ENCODE data around the gene MRPS2. TPM values are rescaled to one million over a fixed set of nuclear protein-coding genes. Genes with fewer than 3 reads are reported as not detected.
"Not testable (repeated sequence)": the region's sequence is repeated elsewhere in the genome, so short reads cannot be mapped to it uniquely, and the experiment has no call there.

The MRPS2 gene
- total and polyA plus RNA-seq, 2 experiments from 2014 or later = 83.2 to 116 TPM

GRCh38 chr9:135545646-135546176 is 45.2 kb downstream of the MRPS2 start, which contains the start of gene OBP2A:
TSS of gene OBP2A (plus strand) at chr9:135546126. CDS start at chr9:135546181, 55 bp downstream.
- H3K36me3 Mint-ChIP-seq (ENCODE audit: low read depth); H3K4me3 Mint-ChIP-seq; H4K20me1 ChIP-seq (replicated peaks; ENCODE audit: insufficient read depth); H3K27me3 ChIP-seq (ENCODE audit: insufficient read depth); H3K4me3 ChIP-seq; H3F3A ChIP-seq (replicated peaks; ENCODE audit: low read depth); H2AFZ ChIP-seq; DNase-seq (ENCODE audit: low spot score); H3K4me1 Mint-ChIP-seq; H3K36me3 ChIP-seq (ENCODE audit: insufficient read depth); H3K9me2 ChIP-seq (ENCODE audit: insufficient read depth); H3K9me3 Mint-ChIP-seq; ATAC-seq; H3K27ac ChIP-seq (ENCODE audit: low read depth); H3K4me1 ChIP-seq (ENCODE audit: insufficient read depth); H3K27ac Mint-ChIP-seq; H3K79me2 ChIP-seq (replicated peaks; ENCODE audit: insufficient read depth); H3K4me2 ChIP-seq: not testable (repeated sequence)
- H3K27me3 Mint-ChIP-seq (ENCODE audit: insufficient read depth, low read depth, poor library complexity) = peaks cover 10% of the 10 kb centered on the region

- DNase-seq (ENCODE audit: low spot score); H3K4me1 Mint-ChIP-seq; H3K9me2 ChIP-seq (ENCODE audit: insufficient read depth); H2AFZ ChIP-seq; H3K36me3 ChIP-seq (ENCODE audit: insufficient read depth); H3K4me3 Mint-ChIP-seq; H3K9me3 Mint-ChIP-seq; H3K27me3 ChIP-seq (ENCODE audit: insufficient read depth); ATAC-seq; H3K4me2 ChIP-seq; H3K36me3 Mint-ChIP-seq (ENCODE audit: low read depth); H3K79me2 ChIP-seq (replicated peaks; ENCODE audit: insufficient read depth); H3F3A ChIP-seq (replicated peaks; ENCODE audit: low read depth); H3K27ac Mint-ChIP-seq; H4K20me1 ChIP-seq (replicated peaks; ENCODE audit: insufficient read depth); H3K4me1 ChIP-seq (ENCODE audit: insufficient read depth); H3K27ac ChIP-seq (ENCODE audit: low read depth); H3K4me3 ChIP-seq: not testable (repeated sequence)
- peaks cover 10% of the 10 kb centered on the region for H3K27me3 Mint-ChIP-seq (ENCODE audit: insufficient read depth, low read depth, poor library complexity)
These were observed 46.5 kb downstream of the MRPS2 start for GRCh38 chr9:135546792-135547617.

- H3K36me3 Mint-ChIP-seq (ENCODE audit: low read depth) = no peaks in the 10 kb centered on the region
- H4K20me1 ChIP-seq (replicated peaks; ENCODE audit: insufficient read depth) = no peaks in the 10 kb centered on the region
- H3K79me2 ChIP-seq (replicated peaks; ENCODE audit: insufficient read depth) = no peaks in the 10 kb centered on the region
- no peak overlapping the region for H3K4me2 ChIP-seq
- H3K4me3 Mint-ChIP-seq = no peak overlapping the region
- H3F3A ChIP-seq (replicated peaks; ENCODE audit: low read depth) = no peaks in the 10 kb centered on the region
- H3K27me3 Mint-ChIP-seq (ENCODE audit: insufficient read depth, low read depth, poor library complexity) = peaks cover 10% of the 10 kb centered on the region
- H3K27ac Mint-ChIP-seq = no peak overlapping the region
- no peaks in the 10 kb centered on the region for H3K9me3 Mint-ChIP-seq
- no peaks in the 10 kb centered on the region for H3K36me3 ChIP-seq (ENCODE audit: insufficient read depth)
- H2AFZ ChIP-seq = no peak overlapping the region
- no peaks in the 10 kb centered on the region for H3K27me3 ChIP-seq (ENCODE audit: insufficient read depth)
- no peak overlapping the region for H3K4me3 ChIP-seq
- H3K4me1 ChIP-seq (ENCODE audit: insufficient read depth) = no peaks in the 10 kb centered on the region
- H3K4me1 Mint-ChIP-seq = no peaks in the 10 kb centered on the region
- no peak overlapping the region for H3K27ac ChIP-seq (ENCODE audit: low read depth)
- no peak for DNase-seq (ENCODE audit: low spot score)
- no peaks in the 10 kb centered on the region for H3K9me2 ChIP-seq (ENCODE audit: insufficient read depth)
- ATAC-seq = no peak
- no peak for TF ChIP-seq NANOG (IDR thresholded peaks at IDR 0.05; ENCODE audit: borderline replicate concordance)
- no peak for TF ChIP-seq ETS1 (IDR thresholded peaks at IDR 0.05)
- TF ChIP-seq CREB1 (CRISPR knock-in tag; IDR thresholded peaks at IDR 0.05; ENCODE audit: low read depth) = no peak
- TF ChIP-seq ZNF331 (CRISPR knock-in tag; IDR thresholded peaks at IDR 0.05; ENCODE audit: low read depth) = no peak
- no peak for TF ChIP-seq EZH2phosphoT487 (IDR thresholded peaks at IDR 0.05; ENCODE audit: unreplicated experiment)
- no peak for TF ChIP-seq CTCF (conservative IDR thresholded peaks at IDR 0.05; ENCODE audit: low read depth in 2 of 2)
- TF ChIP-seq REST (IDR thresholded peaks at IDR 0.05; ENCODE audit: unreplicated experiment) = no peak
These were observed 47.6 kb downstream of the MRPS2 start for GRCh38 chr9:135547756-135548736.
